Measurements from ENCODE around the gene RNF141. TPM values are rescaled to one million over a fixed set of nuclear protein-coding genes. Genes with fewer than 3 reads are reported as not detected.

The RNF141 gene
- polyA plus RNA-seq, 1 donor from 2014 or later = 79.2 TPM

DNA sequence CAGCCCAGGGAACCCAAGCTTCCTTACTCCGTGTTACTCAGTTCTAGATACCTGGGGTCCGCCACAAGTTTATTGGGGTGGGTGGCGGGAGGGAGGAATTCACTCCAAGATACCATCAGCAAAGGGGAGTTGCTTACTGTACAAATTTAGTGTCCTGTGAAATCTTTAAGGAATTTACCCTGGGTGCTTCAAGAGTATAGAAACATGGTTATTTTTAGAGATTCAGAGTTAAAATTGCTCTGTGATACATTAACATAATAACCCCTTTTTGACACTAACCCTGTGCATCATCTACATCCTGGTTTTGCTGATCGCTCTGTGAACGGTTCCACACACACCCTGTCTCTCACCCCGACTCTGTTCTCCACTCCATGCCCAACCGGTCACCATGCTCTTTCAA lies 46.4 kb upstream of the RNF141 start:
- TF ChIP-seq MXI1 (conservative IDR thresholded peaks at IDR 0.05; ENCODE audit: poor library complexity, severe bottlenecking) (no peak), SMC3 (conservative IDR thresholded peaks at IDR 0.05; ENCODE audit: poor library complexity) (no peak), EP300 (conservative IDR thresholded peaks at IDR 0.05; ENCODE audit: poor library complexity, severe bottlenecking) (no peak), POLR2AphosphoS5 (IDR thresholded peaks at IDR 0.05) (no peak), TAF1 (IDR thresholded peaks at IDR 0.05; ENCODE audit: low read depth) (no peak), EZH2 (IDR thresholded peaks at IDR 0.05; ENCODE audit: borderline replicate concordance, insufficient read depth, low read length, poor library complexity, severe bottlenecking) (no peak), RAD21 (conservative IDR thresholded peaks at IDR 0.05) (no peak)
- TF ChIP-seq, protein P1, sequence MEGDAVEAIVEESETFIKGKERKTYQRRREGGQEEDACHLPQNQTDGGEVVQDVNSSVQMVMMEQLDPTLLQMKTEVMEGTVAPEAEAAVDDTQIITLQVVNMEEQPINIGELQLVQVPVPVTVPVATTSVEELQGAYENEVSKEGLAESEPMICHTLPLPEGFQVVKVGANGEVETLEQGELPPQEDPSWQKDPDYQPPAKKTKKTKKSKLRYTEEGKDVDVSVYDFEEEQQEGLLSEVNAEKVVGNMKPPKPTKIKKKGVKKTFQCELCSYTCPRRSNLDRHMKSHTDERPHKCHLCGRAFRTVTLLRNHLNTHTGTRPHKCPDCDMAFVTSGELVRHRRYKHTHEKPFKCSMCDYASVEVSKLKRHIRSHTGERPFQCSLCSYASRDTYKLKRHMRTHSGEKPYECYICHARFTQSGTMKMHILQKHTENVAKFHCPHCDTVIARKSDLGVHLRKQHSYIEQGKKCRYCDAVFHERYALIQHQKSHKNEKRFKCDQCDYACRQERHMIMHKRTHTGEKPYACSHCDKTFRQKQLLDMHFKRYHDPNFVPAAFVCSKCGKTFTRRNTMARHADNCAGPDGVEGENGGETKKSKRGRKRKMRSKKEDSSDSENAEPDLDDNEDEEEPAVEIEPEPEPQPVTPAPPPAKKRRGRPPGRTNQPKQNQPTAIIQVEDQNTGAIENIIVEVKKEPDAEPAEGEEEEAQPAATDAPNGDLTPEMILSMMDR (IDR thresholded peaks at IDR 0.05; ENCODE audit: poor library complexity, severe bottlenecking) = no peak
- TF ChIP-seq, protein P2, sequence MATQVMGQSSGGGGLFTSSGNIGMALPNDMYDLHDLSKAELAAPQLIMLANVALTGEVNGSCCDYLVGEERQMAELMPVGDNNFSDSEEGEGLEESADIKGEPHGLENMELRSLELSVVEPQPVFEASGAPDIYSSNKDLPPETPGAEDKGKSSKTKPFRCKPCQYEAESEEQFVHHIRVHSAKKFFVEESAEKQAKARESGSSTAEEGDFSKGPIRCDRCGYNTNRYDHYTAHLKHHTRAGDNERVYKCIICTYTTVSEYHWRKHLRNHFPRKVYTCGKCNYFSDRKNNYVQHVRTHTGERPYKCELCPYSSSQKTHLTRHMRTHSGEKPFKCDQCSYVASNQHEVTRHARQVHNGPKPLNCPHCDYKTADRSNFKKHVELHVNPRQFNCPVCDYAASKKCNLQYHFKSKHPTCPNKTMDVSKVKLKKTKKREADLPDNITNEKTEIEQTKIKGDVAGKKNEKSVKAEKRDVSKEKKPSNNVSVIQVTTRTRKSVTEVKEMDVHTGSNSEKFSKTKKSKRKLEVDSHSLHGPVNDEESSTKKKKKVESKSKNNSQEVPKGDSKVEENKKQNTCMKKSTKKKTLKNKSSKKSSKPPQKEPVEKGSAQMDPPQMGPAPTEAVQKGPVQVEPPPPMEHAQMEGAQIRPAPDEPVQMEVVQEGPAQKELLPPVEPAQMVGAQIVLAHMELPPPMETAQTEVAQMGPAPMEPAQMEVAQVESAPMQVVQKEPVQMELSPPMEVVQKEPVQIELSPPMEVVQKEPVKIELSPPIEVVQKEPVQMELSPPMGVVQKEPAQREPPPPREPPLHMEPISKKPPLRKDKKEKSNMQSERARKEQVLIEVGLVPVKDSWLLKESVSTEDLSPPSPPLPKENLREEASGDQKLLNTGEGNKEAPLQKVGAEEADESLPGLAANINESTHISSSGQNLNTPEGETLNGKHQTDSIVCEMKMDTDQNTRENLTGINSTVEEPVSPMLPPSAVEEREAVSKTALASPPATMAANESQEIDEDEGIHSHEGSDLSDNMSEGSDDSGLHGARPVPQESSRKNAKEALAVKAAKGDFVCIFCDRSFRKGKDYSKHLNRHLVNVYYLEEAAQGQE (IDR thresholded peaks at IDR 0.05; ENCODE audit: borderline replicate concordance) = no peak
- Histone ChIP-seq H4K20me1 (ENCODE audit: insufficient read depth) (no peaks in the 10 kb centered on the region), H3K9me3 (ENCODE audit: low read length) (no peaks in the 10 kb centered on the region), H3K27me3 (ENCODE audit: insufficient read depth, low read depth, low read length) (no peaks in the 10 kb centered on the region), H2AFZ (ENCODE audit: low read depth, low read length) (no peak overlapping the region), H3K36me3 (ENCODE audit: insufficient read depth, low read length) (no peaks in the 10 kb centered on the region), H3K27ac (ENCODE audit: low read length) (no peak overlapping the region), H3K79me2 (replicated peaks; ENCODE audit: insufficient read depth, low read length) (no peaks in the 10 kb centered on the region), H3F3A (ENCODE audit: insufficient read depth, low read length, poor library complexity, severe bottlenecking) (no peaks in the 10 kb centered on the region), H3K4me3 (ENCODE audit: low read length) (no peak overlapping the region), H3K4me2 (ENCODE audit: low read length) (no peak overlapping the region), H3K9me2 (ENCODE audit: insufficient read depth, low read length) (no peaks in the 10 kb centered on the region), H3K9ac (ENCODE audit: low read length) (no peak overlapping the region)

GRCh38 chr11:10584071-10584501 lies 43.1 kb upstream of the RNF141 start:
- H3K79me2 ChIP-seq (replicated peaks; ENCODE audit: insufficient read depth, low read length) = no peaks in the 10 kb centered on the region
- no peaks in the 10 kb centered on the region for H4K20me1 ChIP-seq (ENCODE audit: insufficient read depth)
- no peak overlapping the region for H2AFZ ChIP-seq (ENCODE audit: low read depth, low read length)
- no peaks in the 10 kb centered on the region for H3K36me3 ChIP-seq (ENCODE audit: insufficient read depth, low read length)
- H3K9ac ChIP-seq (ENCODE audit: low read length) = no peak overlapping the region
- H3F3A ChIP-seq (ENCODE audit: insufficient read depth, low read length, poor library complexity, severe bottlenecking) = no peaks in the 10 kb centered on the region
- no peak for TF ChIP-seq TAF1 (IDR thresholded peaks at IDR 0.05; ENCODE audit: low read depth)
- TF ChIP-seq MXI1 (conservative IDR thresholded peaks at IDR 0.05; ENCODE audit: poor library complexity, severe bottlenecking) = no peak
- TF ChIP-seq, protein P1 (IDR thresholded peaks at IDR 0.05; ENCODE audit: poor library complexity, severe bottlenecking) = no peak
- TF ChIP-seq, protein P2 (IDR thresholded peaks at IDR 0.05; ENCODE audit: borderline replicate concordance) = no peak
- TF ChIP-seq EZH2 (IDR thresholded peaks at IDR 0.05; ENCODE audit: borderline replicate concordance, insufficient read depth, low read length, poor library complexity, severe bottlenecking) = no peak
- no peak for TF ChIP-seq POLR2AphosphoS5 (IDR thresholded peaks at IDR 0.05)
- TF ChIP-seq RAD21 (conservative IDR thresholded peaks at IDR 0.05) = no peak
- no peak for TF ChIP-seq EP300 (conservative IDR thresholded peaks at IDR 0.05; ENCODE audit: poor library complexity, severe bottlenecking)
- no peak for TF ChIP-seq SMC3 (conservative IDR thresholded peaks at IDR 0.05; ENCODE audit: poor library complexity)
- no peaks in the 10 kb centered on the region for H3K9me3 ChIP-seq (ENCODE audit: low read length)
- H3K27ac ChIP-seq (ENCODE audit: low read length) = no peak overlapping the region
- no peaks in the 10 kb centered on the region for H3K9me2 ChIP-seq (ENCODE audit: insufficient read depth, low read length)
- no peak overlapping the region for H3K4me3 ChIP-seq (ENCODE audit: low read length)
- H3K27me3 ChIP-seq (ENCODE audit: insufficient read depth, low read depth, low read length) = no peaks in the 10 kb centered on the region
- no peak overlapping the region for H3K4me2 ChIP-seq (ENCODE audit: low read length)

Measured in neural cell (in vitro differentiated cells).